D341Med (cell line): ENCODE results near the gene MAP2K4.
"Not testable (repeated sequence)": the region's sequence is repeated elsewhere in the genome, so short reads cannot be mapped to it uniquely, and the experiment has no call there.

Experiments used
- DNase-seq: peaks from one replicate; pipeline ENCODE4 v3.0.0; 2012; ENCODE audit warnings: low spot score

MAP2K4 gene

DNA sequence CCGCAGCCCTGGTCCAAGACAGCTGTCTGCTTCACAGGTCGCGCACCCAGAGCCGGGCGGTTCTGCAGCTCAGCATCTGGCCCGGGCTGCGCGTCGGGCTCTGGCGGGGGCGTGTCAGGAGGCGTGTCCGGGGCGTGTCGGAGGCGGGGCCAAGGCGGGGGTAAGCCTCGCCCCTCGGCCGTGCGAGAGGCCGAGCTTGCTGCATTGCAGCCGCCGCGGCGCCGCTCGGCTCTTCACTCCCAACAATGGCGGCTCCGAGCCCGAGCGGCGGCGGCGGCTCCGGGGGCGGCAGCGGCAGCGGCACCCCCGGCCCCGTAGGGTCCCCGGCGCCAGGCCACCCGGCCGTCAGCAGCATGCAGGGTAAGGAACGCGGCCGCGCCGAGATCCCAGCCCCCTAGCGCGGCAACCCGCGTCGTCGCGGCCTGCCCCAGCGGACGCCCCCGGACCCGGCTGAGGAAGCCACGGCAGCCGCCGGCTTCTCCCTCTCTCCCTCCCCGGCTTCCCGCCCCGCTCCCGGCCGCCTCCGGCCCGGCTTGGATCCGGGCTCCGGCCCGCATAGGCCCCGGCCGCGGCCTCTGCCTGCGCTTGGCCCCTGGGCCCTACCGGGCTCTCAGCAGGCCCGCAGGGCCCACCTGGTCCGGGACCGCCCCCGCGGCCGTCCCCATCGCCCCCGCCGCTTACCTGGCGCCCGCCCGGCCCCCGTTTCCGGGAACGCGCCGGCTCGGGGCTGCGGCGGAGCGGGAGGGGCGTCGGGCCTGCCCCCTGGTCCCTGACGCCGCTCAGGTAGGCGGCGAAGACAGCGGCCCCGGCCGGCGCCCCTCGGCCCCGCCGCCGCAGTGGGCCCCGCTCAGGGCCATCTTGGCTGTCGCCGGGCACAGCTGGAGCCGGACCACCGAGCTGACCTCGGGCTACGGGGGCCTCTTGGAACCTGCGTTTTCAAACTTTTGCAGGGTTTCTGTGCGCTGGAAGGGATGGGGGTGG lies at the start of gene MAP2K4:
TSS of gene MAP2K4 (plus strand) at position 236 of the 981 bp plus-strand sequence. CDS start at position 246, 10 bp downstream.
- peak; percentile 95 for DNase-seq

DNA sequence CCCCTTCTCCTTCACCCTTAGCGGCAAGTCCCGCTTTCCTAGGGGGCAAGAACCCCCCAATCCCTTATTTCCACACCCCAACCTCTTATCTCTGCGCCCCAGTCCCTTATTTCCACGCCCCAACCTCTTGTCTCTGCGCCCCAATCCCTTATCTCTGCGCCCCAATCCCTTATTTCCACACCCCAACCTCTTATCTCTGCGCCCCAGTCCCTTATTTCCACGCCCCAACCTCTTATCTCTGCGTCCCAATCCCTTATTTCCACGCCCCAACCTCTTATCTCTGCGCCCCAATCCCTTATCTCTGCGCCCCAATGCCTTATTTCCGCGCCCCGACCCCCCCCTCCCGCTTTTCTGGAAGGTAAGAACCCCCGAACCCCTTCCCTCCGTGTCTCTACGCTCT lies 47.9 kb upstream of the MAP2K4 start:
- not testable (repeated sequence) for DNase-seq

DNA sequence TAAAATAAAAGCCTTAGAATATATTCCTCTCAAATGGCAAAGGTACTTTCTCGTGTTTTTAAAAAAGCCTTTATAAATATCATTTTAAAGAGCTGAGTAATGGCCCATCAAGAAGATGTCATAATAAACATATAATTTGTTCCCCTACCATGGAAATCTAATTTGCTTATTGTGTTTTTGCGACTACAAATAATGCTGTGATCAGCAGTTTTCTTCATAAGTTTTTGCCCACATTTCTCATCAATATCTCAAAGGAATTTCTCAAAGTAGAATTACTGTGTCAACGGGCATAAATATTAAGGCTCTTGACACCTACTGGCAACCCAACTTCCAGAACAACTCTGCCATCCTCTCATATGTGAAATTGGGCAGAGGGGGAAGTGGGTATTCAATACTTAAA lies 40.9 kb upstream of the MAP2K4 start:
- no peak for DNase-seq

GRCh38 chr17:11980813-11981212 lies 39.9 kb upstream of the MAP2K4 start:
- no peak for DNase-seq

DNA sequence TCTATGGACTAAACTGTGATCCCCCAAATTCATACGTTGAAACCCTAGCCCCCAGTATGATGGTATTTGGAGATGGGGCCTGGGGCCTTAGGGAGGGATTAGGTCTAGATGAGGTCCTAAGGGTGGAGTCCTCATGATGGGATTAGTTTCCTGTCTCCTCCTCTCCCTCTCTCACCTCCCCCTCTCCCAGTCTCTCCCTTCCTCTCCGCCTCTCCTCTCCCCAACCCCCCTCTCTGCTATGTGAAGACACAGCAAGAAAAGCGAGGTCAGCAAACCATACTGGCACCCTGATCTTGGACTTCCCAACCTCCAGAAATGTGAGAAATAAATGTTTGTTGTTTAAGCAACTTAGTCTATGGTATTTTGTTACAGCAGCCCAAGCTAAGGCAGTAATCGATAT lies 38.8 kb upstream of the MAP2K4 start:
- DNase-seq, result no peak

GRCh38 chr17:11986179-11986941 lies 34.3 kb upstream of the MAP2K4 start:
- DNase-seq, result no peak

GRCh38 chr17:11986942-11987329 lies 33.7 kb upstream of the MAP2K4 start:
- DNase-seq, result peak; percentile 13

GRCh38 chr17:11990363-11990983 lies 30.2 kb upstream of the MAP2K4 start:
- no peak for DNase-seq

- DNase-seq, result no peak
These were observed 29.2 kb upstream of the MAP2K4 start for GRCh38 chr17:11991461-11991860.

GRCh38 chr17:11996722-11997146 lies 23.9 kb upstream of the MAP2K4 start:
- DNase-seq, result no peak

- DNase-seq, result peak; percentile 94
These were observed 23.3 kb upstream of the MAP2K4 start, which contains the start of gene ZNF18 for GRCh38 chr17:11997147-11997971. Gene ZNF18 (minus strand): TSS chr17:11997475. CDS start chr17:11992829, 4,646 bp downstream.

GRCh38 chr17:11997972-11998233 lies 22.8 kb upstream of the MAP2K4 start:
- no peak for DNase-seq

DNA sequence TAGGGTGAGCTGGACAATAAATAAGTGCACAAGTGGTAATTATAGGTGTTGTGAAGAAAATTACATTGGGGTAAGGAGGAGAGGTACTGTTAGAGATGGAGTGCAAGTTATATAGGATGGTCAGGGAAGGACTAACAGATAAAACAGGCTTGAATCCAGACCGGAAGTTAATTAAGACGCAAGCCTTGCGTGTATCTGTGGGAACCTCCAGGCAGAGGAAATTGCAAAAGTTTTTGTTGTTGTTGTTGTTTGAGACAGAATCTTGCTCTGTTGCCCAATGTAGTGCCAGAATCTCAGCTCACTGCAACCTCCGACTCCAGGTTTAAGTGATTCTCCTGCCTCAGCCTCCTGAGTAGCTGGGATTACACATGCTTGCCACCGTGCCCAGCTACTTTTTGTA lies 21.0 kb upstream of the MAP2K4 start:
- no peak for DNase-seq

GRCh38 chr17:12007466-12007865 lies 13.2 kb upstream of the MAP2K4 start:
- DNase-seq, result no peak

DNA sequence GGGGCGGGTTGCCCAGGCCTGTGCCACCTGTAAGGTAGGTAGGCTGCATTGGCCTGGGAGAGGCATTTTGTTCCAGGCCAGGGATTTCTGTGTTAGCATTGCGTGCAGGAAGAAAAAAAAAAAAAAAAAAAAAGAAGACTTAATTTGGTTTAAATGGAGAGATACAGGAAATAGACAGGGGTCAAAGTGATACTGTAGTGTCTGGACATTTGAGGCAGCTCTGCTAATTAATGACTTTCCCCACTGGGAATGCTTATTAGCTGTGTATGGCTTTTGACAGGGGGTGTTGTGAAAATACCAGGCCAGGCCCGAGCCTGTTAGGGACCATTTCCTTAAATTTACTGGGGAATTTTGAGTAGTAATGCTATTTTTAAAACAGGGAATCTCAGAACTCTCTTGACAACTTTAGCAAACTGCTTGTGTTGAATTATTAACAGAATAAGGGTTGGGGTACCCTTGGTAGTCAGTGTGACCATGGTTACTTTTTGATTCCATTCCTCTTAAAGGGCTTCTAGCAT lies 1.0 kb downstream of the MAP2K4 start:
- no peak for DNase-seq

DNA sequence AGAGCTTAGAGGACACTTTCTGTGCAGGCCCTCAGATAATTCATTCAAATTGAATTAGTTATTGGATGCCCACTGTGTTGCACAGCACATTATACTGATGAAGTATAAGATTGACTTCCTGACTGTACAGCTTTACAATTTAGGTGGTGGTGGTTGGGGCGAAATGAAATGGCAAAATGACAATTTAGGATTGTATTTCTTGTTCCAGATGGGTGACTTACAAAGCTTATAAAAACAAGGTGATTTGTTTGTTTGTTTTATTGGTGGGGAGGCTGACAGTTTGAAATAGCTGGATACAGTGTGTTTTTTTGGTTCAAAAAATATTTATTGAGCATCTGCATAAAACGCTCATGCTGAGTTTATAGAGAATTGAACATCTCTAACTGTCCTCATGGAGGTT lies 1.6 kb downstream of the MAP2K4 start:
- DNase-seq, result no peak

- no peak for DNase-seq
These were observed 3.6 kb downstream of the MAP2K4 start for GRCh38 chr17:12024327-12024726.

GRCh38 chr17:12027658-12028057 lies 7.0 kb downstream of the MAP2K4 start:
- no peak for DNase-seq

GRCh38 chr17:12028611-12029010 lies 7.9 kb downstream of the MAP2K4 start:
- no peak for DNase-seq

GRCh38 chr17:12034538-12034937 lies 13.9 kb downstream of the MAP2K4 start:
- no peak for DNase-seq

- no peak for DNase-seq
These were observed 15.0 kb downstream of the MAP2K4 start for GRCh38 chr17:12035673-12036072.

- DNase-seq, result no peak
These were observed 17.3 kb downstream of the MAP2K4 start for GRCh38 chr17:12037970-12038369.
